ENCODE results near the gene CPXM2.

- TF ChIP-seq CTCF (conservative IDR thresholded peaks at IDR 0.05; ENCODE audit: low read length) (no peak), EZH2phosphoT487 (IDR thresholded peaks at IDR 0.05; ENCODE audit: borderline replicate concordance, low read depth, low read length) (no peak)
Measured at GRCh38 chr10:123879606-123880257, 11.9 kb downstream of the CPXM2 start.

All from OCI-LY7 (cell line).